Activated CD4-positive, alpha-beta T cell treated with anti-CD3 and anti-CD28 coated beads, Interleukin-2, amount 50 U/mL, for 48 hours (primary cell): ENCODE measurements around the gene RAB39A.
"Not testable (repeated sequence)": the region's sequence is repeated elsewhere in the genome, so short reads cannot be mapped to it uniquely, and the experiment has no call there.

Source experiments
- DNase-seq, 2 experiments: peaks; one replicate each; pipeline ENCODE4 v3.0.0-alpha.2; 2020

The RAB39A gene, protein sequence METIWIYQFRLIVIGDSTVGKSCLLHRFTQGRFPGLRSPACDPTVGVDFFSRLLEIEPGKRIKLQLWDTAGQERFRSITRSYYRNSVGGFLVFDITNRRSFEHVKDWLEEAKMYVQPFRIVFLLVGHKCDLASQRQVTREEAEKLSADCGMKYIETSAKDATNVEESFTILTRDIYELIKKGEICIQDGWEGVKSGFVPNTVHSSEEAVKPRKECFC

GRCh38 chr11:107928046-107928766 is at the start of gene RAB39A:
Gene RAB39A (plus strand): TSS chr11:107928448. CDS start chr11:107928569, 121 bp downstream.
- peak; percentile 73 to 77 for DNase-seq

DNA sequence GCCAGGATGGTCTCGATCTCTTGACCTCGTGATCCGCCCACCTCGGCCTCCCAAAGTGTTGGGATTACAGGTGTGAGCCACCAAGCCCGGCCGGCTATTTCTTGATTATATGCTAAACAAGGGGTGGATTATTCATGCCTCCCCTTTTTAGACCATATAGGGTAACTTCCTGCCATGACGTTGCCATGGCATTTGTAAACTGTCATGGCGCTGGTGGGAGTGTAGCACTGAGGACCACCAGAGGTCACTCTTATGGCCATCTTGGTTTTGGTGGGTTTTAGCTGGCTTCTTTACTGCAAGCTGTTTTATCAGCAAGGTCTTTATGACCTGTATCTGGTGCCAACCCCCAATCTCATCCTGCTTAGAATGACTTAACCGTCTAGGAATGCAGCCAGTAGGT is 46.8 kb upstream of the RAB39A start:
- not testable (repeated sequence) for DNase-seq

GRCh38 chr11:107882095-107882820 is 46.0 kb upstream of the RAB39A start:
- no peak for DNase-seq

DNA sequence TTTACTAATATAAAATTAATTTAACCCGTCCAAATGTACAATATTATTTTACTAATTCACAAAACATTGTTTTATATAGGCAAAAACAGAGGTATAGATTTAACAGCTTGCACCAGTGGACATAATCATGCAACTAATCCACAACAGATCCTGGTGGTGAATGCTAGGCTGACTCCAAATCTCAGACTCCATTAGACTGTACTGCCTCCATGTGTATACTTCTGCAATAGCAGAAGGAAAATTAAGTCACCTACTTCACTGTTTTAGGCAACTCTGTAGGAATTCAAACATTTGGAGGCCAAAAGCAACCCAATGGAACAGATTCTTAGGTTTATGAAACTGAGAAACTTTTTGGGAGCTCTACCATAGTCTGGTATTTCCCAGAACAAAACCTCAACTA is 30.0 kb upstream of the RAB39A start:
- no peak for DNase-seq

GRCh38 chr11:107908211-107908610 is 20.0 kb upstream of the RAB39A start:
- no peak for DNase-seq

GRCh38 chr11:107912415-107912814 is 15.8 kb upstream of the RAB39A start:
- not testable (repeated sequence) for DNase-seq

DNA sequence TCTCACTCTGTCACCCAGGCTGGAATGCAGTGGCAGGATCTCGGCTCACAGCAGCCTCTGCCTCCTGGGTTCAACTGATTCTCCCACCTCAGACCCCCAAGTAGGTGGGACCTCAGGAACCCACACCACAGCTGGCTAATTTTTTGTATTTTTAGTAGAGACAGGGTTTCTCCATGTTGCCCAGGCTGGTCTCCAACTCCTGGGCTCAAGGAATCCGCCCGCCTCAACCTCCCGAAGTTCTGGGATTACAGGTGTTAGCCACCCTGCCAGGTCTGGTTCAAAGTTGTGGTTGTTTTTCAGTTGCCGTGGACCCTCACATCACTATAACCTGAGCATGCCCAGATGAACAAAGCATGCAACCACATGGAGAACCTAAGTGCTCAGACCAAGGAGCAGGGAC is 13.0 kb upstream of the RAB39A start:
- DNase-seq, result no peak

- peak; percentile 35 to 48 for DNase-seq
Measured at GRCh38 chr11:107916671-107917241, 11.5 kb upstream of the RAB39A start.

GRCh38 chr11:107921997-107922396 is 6.3 kb upstream of the RAB39A start:
- no peak for DNase-seq

- DNase-seq, result not testable (repeated sequence)
Measured at GRCh38 chr11:107923519-107923918, 4.7 kb upstream of the RAB39A start.

- no peak for DNase-seq
Measured at GRCh38 chr11:107924306-107924705, 3.9 kb upstream of the RAB39A start.

GRCh38 chr11:107927559-107927958 is 689 bp upstream of the RAB39A start:
- no peak for DNase-seq

DNA sequence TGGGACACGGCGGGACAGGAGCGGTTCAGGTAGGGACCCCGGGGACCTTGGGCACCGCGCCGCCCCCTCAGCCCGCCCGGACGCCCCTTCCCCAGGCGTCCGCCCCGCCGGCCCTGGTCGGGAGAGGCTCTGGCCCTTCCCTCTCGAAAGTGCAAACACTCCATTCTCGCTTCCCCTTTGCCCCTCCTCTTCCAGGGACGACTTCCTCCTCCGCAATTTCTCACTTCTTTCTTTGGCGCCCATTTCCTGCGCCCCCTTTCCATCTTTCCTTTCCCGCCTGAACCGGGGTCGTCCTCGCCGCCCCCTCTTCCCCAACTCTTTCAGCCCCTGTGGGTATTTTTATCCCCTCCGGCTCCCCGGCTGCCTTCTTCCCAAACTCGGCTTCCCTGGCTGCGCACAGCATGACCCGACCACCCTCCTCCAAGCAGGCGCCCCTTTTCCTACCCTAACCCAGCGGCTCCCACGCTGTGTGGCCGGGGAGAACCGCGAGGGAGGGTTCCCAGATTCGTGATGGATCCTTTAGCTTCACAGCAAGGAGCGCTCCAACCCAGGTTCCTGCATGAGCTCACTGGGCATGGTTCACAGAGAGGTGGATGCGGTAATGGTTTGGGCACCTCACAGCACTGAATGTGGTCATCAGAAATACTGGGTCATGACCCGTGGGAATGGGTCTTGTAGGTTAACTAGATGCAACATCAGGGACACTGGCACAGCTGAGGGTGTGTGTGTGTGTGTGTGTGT is 689 bp downstream of the RAB39A start:
- peak; percentile 3 to 8 for DNase-seq

DNA sequence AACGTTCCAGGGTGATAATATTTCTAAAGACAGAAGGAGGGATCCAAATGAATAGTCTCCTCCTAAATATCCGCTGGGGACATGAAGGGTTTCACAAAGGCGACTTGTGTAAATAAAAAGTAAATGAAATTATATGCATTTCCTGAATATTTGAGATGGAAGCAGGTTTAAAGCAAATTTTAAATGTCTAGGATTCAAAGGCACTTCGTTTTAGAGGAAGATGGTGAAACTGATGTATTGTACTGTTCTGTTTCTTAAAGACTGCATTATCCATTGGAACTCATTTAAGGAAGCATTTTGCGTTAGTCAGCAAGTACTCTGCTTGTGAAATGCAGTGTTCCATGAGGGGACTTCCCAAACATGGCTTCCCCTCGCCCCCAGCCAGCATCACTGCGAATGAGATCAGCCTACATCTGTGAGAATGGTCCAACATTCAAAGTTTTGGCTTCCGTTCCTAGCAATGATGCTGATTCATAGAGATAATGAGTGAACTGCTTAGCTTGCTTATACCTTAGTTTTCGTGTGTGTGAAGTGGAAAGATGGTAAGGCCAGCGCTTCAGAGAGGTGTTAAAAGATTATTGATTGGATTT is 1.5 kb downstream of the RAB39A start:
- DNase-seq, result peak; percentile 7 to 13

DNA sequence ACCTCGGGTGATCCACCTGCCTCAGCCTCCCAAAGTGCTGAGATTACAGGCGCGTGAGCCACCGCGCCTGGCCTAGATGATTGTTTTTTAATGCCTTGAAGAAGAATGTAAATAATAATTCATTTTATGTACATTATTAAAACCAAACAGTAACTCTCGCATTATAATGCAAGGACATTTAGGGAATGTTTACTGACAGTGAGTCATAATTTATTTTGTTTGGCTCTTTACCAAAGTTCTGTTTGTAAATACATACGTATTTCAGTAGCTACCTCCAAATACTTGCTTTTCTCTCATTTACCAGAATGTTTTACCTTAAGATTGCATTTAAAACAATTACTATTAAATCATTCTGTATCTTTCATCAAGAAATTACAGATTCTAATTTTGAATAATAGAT is 3.0 kb downstream of the RAB39A start:
- no peak for DNase-seq

GRCh38 chr11:107947904-107948303 is 19.7 kb downstream of the RAB39A start:
- DNase-seq, result no peak

- not testable (repeated sequence) for DNase-seq
Measured at GRCh38 chr11:107948328-107948727, 20.1 kb downstream of the RAB39A start.

DNA sequence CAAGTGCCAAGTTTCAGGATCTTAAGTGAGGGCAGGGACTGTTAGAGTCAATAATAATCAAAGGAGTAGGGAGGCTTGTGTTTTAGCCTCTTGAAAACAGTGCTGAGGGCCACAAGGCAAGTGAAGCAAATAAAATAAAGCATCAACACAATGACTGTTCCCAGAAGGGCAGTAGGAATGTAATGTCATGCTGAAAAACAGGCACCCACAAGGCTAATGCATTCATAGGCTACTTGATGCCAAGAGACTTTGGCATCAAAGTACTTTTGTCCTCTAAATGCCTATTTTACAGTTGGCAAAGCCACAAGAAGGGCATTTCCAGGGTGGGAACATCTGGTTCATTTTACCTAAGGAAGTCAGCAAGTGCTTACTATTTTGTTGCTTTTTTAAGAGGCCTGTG is 22.9 kb downstream of the RAB39A start:
- no peak for DNase-seq

GRCh38 chr11:107953446-107953845 is 25.2 kb downstream of the RAB39A start:
- no peak for DNase-seq

- DNase-seq, result no peak
Measured at GRCh38 chr11:107956543-107956942, 28.3 kb downstream of the RAB39A start.

- DNase-seq, result no peak
Measured at GRCh38 chr11:107957109-107957588, 28.9 kb downstream of the RAB39A start.

DNA sequence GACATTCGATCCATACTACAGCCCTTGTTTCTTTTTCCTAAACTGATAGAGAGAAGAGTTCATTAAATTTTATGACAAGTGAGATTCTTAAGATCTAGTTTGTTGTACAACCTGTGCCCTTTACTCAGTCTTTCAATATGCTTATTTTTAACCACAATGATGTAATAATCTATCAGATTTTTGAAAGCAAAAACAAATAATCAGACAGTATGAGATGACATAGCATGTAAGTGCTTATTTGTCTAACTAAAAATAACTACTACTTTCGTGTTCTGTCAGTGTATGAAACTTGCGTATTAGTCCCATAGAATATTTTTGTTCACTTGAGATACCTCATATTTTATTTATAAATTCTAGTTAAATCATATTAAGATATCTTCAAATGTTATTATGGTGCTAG is 33.2 kb downstream of the RAB39A start:
- no peak for DNase-seq
